Ishikawa (cell line): ENCODE measurements around the gene NPHS1.

Experiments used
- CREB1 ChIP-seq: IDR thresholded peaks from 2 replicates; pipeline ENCODE4 v1.6.1; 2012; ENCODE audit warnings: low read depth
- EP300 ChIP-seq: IDR thresholded peaks from 2 replicates; pipeline ENCODE4 v1.6.1; 2012; ENCODE audit warnings: borderline replicate concordance
- MAX ChIP-seq: IDR thresholded peaks from 2 replicates; pipeline ENCODE4 v1.6.1; 2012
- REST ChIP-seq: IDR thresholded peaks from 2 replicates; pipeline ENCODE4 v1.6.1; 2012; ENCODE audit warnings: low read depth, mild to moderate bottlenecking
- TAF1 ChIP-seq: IDR thresholded peaks from 2 replicates; pipeline ENCODE4 v1.6.1; 2012; ENCODE audit warnings: low read depth, mild to moderate bottlenecking
- TCF12 ChIP-seq: IDR thresholded peaks from 2 replicates; pipeline ENCODE4 v1.6.1; 2012; ENCODE audit warnings: low read depth
- TEAD4 ChIP-seq: IDR thresholded peaks from 2 replicates; pipeline ENCODE4 v1.6.1; 2012
- USF1 ChIP-seq: IDR thresholded peaks from 2 replicates; pipeline ENCODE4 v1.6.1; 2012
- YY1 ChIP-seq: IDR thresholded peaks from 2 replicates; pipeline ENCODE4 v1.6.1; 2012; ENCODE audit warnings: low read depth

GRCh38 chr19:35863018-35863417, 10.7 kb upstream of the NPHS1 start:
- TF ChIP-seq CREB1 (no peak), EP300 (no peak), TAF1 (no peak), TCF12 (no peak), USF1 (no peak), YY1 (no peak), REST (no peak), MAX (no peak), TEAD4 (no peak)
